Fibroblast of skin of abdomen (primary cell): ENCODE data around the gene ATAD2B.
"Not testable (repeated sequence)": the region's sequence is repeated elsewhere in the genome, so short reads cannot be mapped to it uniquely, and the experiment has no call there.

Experiments used
- DNase-seq: peaks from one replicate; pipeline ENCODE4 v3.0.0-alpha.2; 2013

The ATAD2B gene

GRCh38 chr2:23788100-23788499 lies 138.8 kb downstream of the ATAD2B start:
- DNase-seq, result no peak

GRCh38 chr2:23784971-23785370 lies 142.0 kb downstream of the ATAD2B start:
- DNase-seq, result no peak

GRCh38 chr2:23782646-23783045 lies 144.3 kb downstream of the ATAD2B start:
- DNase-seq, result no peak

GRCh38 chr2:23782126-23782525 lies 144.8 kb downstream of the ATAD2B start:
- DNase-seq, result no peak

GRCh38 chr2:23780465-23780864 lies 146.5 kb downstream of the ATAD2B start:
- not testable (repeated sequence) for DNase-seq

- no peak for DNase-seq
Observed at GRCh38 chr2:23777826-23778225, 149.1 kb downstream of the ATAD2B start.

- DNase-seq, result no peak
Observed at GRCh38 chr2:23776021-23776420, 150.9 kb downstream of the ATAD2B start.

GRCh38 chr2:23772684-23773083 lies 154.2 kb downstream of the ATAD2B start:
- no peak for DNase-seq

- no peak for DNase-seq
Observed at GRCh38 chr2:23772056-23772455, 154.9 kb downstream of the ATAD2B start.

- peak; percentile 42 for DNase-seq
Observed at GRCh38 chr2:23769364-23769763, 157.6 kb downstream of the ATAD2B start.

GRCh38 chr2:23767876-23768621 lies 158.9 kb downstream of the ATAD2B start:
- peak; percentile 37 for DNase-seq

- DNase-seq, result no peak
Observed at GRCh38 chr2:23762141-23762540, 164.8 kb downstream of the ATAD2B start.

- DNase-seq, result no peak
Observed at GRCh38 chr2:23761638-23762037, 165.3 kb downstream of the ATAD2B start.

GRCh38 chr2:23760736-23761135 lies 166.2 kb downstream of the ATAD2B start:
- DNase-seq, result peak; percentile 59

- peak; percentile 78 for DNase-seq
Observed at GRCh38 chr2:23757686-23758433, 169.1 kb downstream of the ATAD2B start.

- DNase-seq, result peak; percentile 46
Observed at GRCh38 chr2:23756593-23757292, 170.2 kb downstream of the ATAD2B start.

GRCh38 chr2:23754970-23755369 lies 172.0 kb downstream of the ATAD2B start:
- no peak for DNase-seq

- DNase-seq, result no peak
Observed at GRCh38 chr2:23753291-23754010, 173.5 kb downstream of the ATAD2B start.

- peak; percentile 42 for DNase-seq
Observed at GRCh38 chr2:23751747-23752265, 175.1 kb downstream of the ATAD2B start.

- DNase-seq, result no peak
Observed at GRCh38 chr2:23746141-23746863, 180.6 kb downstream of the ATAD2B start.

- DNase-seq, result peak; percentile 52
Observed at GRCh38 chr2:23745726-23746105, 181.2 kb downstream of the ATAD2B start.
